Measurements from ENCODE around the gene ADAM11. TPM values are rescaled to one million over a fixed set of nuclear protein-coding genes. Genes with fewer than 3 reads are reported as not detected.
A peak's percentile ranks its signal among the peaks of the same experiment; 100 is the strongest.

ADAM11 gene
- total RNA-seq, 1 donor from 2014 or later = 0.41 TPM

DNA sequence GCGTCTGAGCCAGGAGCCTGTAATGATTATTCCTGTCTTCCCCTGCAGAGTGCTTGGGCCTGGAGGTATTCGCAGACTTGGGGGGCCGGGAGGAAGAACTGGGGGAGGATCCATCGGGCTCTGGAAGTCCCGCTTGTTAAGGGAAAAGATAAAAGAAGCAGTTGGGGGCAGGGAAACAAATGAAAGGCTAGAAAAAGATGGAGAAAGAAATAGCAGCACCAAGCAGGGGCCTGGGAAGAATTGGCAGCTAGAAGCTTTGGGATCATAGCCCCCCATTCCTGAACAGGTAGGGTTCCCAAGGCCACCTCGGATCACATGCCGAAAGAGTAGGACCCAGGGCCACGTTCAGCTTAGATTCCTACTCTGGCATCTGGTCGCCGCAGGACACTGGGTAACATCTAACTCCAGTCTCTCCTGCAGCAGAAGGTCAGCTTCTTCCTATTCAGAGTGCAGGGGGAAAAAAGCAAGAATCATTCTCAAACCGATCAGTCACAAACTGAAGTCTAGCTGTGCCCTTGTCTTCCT, 23.6 kb downstream of the ADAM11 start:
- TF ChIP-seq, protein P1, sequence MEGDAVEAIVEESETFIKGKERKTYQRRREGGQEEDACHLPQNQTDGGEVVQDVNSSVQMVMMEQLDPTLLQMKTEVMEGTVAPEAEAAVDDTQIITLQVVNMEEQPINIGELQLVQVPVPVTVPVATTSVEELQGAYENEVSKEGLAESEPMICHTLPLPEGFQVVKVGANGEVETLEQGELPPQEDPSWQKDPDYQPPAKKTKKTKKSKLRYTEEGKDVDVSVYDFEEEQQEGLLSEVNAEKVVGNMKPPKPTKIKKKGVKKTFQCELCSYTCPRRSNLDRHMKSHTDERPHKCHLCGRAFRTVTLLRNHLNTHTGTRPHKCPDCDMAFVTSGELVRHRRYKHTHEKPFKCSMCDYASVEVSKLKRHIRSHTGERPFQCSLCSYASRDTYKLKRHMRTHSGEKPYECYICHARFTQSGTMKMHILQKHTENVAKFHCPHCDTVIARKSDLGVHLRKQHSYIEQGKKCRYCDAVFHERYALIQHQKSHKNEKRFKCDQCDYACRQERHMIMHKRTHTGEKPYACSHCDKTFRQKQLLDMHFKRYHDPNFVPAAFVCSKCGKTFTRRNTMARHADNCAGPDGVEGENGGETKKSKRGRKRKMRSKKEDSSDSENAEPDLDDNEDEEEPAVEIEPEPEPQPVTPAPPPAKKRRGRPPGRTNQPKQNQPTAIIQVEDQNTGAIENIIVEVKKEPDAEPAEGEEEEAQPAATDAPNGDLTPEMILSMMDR (IDR thresholded peaks at IDR 0.05) = no peak
- no peaks in the 10 kb centered on the region for H3K9me3 ChIP-seq
- H3K4me1 ChIP-seq = peaks cover 41% of the 10 kb centered on the region
- peak overlapping the region; percentile 64 for H3K27ac ChIP-seq
- DNase-seq = no peak
- ATAC-seq = no peak
- peaks cover 10% of the 10 kb centered on the region for H3K27me3 ChIP-seq (ENCODE audit: low read depth)
- H3K4me3 ChIP-seq = no peak overlapping the region
- no peaks in the 10 kb centered on the region for H3K36me3 ChIP-seq
- intact Hi-C loops (cut with DNase I) = loop anchor here (5.0 kb wide), 1 partner anchor 75 kb away; no protein-coding TSS in a partner anchor

DNA sequence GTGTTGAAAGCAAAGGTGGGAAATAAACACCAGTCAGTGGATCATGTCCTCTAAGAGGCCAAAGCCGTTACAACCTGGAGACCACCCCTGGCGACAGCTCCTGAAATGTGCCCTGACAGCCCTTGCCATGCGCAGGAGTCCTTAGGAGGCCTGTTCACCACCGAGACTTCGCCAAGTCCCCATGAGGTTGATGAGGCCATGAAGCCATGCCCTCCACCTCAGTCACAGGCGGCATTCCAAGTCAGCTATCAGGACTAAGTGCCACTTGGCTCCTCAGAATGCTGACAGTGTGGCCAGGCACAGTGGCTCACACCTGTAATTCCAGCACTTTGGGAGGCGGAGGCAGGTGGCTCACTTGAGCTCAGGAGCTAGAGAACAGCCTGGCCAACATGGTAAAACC, 27.1 kb downstream of the ADAM11 start:
- Histone ChIP-seq H3K36me3 (no peaks in the 10 kb centered on the region), H3K9me3 (no peaks in the 10 kb centered on the region), H3K4me3 (no peak overlapping the region), H3K4me1 (peaks cover 32% of the 10 kb centered on the region), H3K27me3 (ENCODE audit: low read depth) (no peaks in the 10 kb centered on the region), H3K27ac (no peak overlapping the region)
- TF ChIP-seq, protein P1 (IDR thresholded peaks at IDR 0.05) = no peak
- intact Hi-C loops (cut with DNase I) = no loop called here
- no peak for DNase-seq
- peak; percentile 73 to 80 for ATAC-seq

DNA sequence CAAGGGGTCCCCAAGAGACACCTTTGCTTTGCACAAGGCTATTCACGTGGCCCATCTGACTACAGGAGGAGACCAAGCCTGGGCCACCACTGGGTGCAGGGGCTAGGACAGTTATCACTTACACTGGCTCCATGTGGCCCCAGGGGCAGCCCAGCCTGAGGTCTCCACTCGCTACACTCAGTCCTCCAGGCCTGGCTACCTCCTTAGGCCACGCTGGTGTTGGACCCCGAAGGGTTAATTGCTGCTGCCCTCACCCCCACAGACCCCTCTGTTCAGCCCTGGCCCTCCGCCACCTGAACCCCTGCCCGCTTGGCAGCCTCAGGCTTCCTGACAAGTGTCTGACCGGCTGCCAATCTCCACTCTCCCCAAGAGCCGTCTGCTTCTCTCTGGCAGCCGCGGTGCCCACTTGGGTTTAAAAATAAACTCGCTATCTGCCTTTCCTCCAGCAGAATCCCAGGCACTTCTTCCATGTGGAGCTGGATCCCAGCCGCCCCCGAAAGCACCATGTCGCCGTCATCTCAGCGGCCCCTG, 27.8 kb downstream of the ADAM11 start:
- no peak overlapping the region for H3K4me3 ChIP-seq
- H3K4me1 ChIP-seq = peaks cover 25% of the 10 kb centered on the region
- DNase-seq (no peak), ATAC-seq (peak; percentile 47 to 62)
- no peaks in the 10 kb centered on the region for H3K9me3 ChIP-seq
- no peaks in the 10 kb centered on the region for H3K36me3 ChIP-seq
- H3K27ac ChIP-seq = no peak overlapping the region
- no peaks in the 10 kb centered on the region for H3K27me3 ChIP-seq (ENCODE audit: low read depth)
- TF ChIP-seq, protein P1 (IDR thresholded peaks at IDR 0.05) = no peak
- intact Hi-C loops (cut with DNase I) = no loop called here

DNA sequence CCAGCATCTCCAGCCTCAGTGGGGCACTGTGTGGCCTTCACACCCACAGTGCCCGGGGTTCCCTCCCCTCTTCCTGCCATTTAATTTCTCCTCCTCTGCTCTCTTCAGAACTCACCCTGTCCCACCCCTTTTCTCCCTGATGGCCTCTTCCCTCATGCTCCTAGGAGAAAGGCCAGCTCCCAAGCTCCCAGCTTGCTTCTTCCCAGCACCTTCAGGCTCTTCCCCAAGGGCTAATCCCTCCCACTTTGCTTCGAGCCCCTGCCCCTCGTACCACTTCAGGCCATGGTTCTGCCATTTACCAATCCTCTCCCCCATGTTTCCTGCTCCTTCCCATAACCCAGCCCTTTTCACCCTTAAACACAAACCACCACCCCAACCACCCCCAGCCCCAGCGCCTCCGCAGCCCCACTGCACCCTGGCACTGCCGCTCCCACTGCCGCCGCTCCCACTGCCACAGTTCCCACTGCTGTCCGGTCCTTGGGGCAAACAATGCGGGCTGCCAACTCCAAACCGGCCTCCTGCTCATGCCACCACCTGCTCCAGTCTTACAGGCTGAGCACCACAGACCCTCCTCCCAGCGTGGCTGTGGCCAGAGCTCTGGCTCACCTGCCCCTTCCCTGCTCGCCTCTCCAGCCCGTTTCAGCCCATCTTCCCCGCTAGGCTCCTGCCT, 28.6 kb downstream of the ADAM11 start:
- intact Hi-C loops (cut with DNase I) = no loop called here
- TF ChIP-seq, protein P1 (IDR thresholded peaks at IDR 0.05) = no peak
- Histone ChIP-seq H3K4me3 (no peak overlapping the region), H3K27ac (no peak overlapping the region), H3K27me3 (ENCODE audit: low read depth) (no peaks in the 10 kb centered on the region), H3K36me3 (no peaks in the 10 kb centered on the region), H3K4me1 (peaks cover 22% of the 10 kb centered on the region), H3K9me3 (no peaks in the 10 kb centered on the region)
- ATAC-seq (peak in 1 of 2 donors; percentile 13), DNase-seq (no peak)

DNA sequence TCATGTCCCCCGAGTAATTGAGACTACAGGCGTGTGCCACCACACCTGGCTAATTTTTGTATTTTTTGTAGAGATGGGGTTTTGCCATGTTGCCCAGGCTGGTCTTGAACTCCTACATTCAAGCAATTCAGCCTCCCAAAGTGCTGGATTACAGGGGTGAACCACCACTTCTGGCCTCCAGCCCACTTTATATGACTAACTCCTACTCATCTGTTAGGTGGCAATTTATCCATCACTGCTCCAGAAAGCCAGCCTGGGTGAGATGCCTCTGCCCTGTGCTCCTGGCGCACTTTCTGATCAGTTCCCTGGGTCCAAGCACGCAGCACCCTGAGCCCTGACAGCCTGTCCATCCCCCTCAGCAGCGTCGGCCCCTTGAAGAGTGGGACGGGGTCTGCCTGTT, 29.4 kb downstream of the ADAM11 start:
- no peaks in the 10 kb centered on the region for H3K9me3 ChIP-seq
- TF ChIP-seq, protein P1 (IDR thresholded peaks at IDR 0.05) = no peak
- intact Hi-C loops (cut with DNase I) = no loop called here
- ATAC-seq (no peak), DNase-seq (no peak)
- no peaks in the 10 kb centered on the region for H3K36me3 ChIP-seq
- no peak overlapping the region for H3K4me3 ChIP-seq
- H3K4me1 ChIP-seq = peaks cover 18% of the 10 kb centered on the region
- H3K27ac ChIP-seq = no peak overlapping the region
- H3K27me3 ChIP-seq (ENCODE audit: low read depth) = no peaks in the 10 kb centered on the region

All from lower lobe of right lung (tissue), 2 donors.